GM04503 (cell line): ENCODE data around the gene ESRP2.

Experiments used
- DNase-seq: peaks from one replicate; pipeline ENCODE4 v3.0.0-alpha.2; 2012; ENCODE audit warnings: low read depth

The ESRP2 gene

GRCh38 chr16:68237243-68238028 is 1.5 kb upstream of the ESRP2 start:
- DNase-seq, result peak; percentile 84

DNA sequence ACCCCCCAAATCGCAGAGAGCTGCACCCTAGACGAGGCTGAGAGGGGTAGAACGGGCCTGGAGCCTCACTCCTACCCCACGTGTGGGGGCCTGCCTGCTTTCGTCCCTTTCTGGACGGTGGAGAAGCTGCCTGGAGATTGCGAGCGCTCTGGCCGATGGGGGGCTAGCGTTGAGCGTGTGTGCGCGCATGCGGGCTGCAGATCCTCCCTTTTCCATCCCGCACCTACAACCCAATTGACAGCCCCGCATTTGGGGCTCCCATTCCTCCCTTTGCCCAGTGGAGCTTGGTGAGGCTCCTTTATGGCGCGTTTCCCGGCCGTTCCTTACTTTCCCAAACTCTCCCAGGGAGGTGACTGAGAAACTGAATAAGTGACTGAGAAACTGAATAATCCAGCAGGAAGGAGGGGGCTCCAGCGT is 907 bp upstream of the ESRP2 start:
- no peak for DNase-seq

DNA sequence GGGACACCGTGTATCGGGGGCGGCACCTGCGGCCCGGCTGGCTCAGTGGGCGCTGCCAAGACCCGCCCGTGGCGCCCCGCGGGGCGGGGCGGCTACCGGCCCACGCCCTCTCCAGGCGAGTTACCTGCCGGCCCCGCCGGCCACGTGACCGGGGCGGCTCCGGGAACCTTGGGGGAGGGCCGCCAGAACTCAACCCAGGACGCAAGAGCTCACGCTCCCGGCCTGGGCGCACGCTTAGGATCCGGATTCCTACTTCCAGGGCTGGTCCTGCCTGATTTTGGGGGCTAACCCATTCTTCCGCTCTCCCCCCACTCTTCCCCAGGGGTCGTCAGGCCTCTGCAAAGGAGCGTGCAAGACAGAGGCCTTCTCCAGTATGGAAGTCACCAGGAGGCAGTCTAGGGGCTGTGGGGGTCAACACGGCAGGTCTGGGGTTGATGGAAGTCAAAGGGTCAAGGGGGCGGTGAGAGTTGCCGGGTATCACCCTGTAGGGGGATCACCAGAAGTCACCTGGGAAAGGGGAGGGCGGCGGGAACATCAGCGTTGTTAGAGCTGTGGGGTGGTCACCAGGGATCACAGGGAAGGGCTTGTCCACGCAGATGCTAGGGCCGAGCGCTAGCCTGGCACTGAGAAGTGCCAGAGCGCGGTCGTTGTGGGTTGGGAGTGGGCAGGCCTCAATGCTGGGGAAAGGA is 354 bp upstream of the ESRP2 start:
- no peak for DNase-seq

DNA sequence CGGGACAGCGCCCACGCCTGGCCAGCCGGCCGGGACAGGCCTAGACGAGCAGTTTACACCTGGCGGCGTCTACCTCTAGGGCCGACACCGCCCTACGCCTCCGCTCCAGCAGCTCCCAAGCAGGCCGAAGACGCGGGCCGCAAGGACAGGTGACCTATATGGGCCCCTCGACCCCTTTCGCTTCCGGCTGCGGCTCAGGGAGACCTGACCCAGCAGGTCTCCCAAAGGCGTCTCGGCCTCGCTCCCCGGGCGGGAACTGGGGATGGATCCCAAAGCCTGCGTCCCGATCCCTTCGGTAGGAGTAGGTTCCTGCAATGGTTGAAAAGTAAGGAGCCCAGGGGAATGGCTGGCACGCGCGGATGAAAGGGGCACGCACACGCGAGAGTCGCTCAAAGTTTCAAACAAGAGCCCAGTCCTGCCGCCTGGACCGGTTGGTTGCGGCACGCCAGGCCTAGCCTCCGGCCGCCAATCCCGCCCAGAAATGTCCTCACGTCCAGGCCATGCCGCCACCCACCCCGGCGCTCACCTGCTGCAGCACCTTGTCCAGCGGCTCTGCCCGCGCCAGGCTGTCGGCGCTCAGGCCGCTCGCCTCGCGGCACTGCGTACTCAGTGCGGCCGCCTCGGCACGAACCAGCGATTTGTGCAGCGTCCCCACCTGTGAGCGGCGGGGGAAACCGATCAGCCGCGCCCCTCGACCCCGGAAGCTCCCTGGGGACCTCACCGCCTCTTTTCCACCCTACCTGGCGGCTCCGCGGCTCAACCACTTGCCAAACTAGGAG is 630 bp downstream of the ESRP2 start:
- DNase-seq, result no peak

GRCh38 chr16:68234188-68235107 is 1.5 kb downstream of the ESRP2 start:
- DNase-seq, result no peak

DNA sequence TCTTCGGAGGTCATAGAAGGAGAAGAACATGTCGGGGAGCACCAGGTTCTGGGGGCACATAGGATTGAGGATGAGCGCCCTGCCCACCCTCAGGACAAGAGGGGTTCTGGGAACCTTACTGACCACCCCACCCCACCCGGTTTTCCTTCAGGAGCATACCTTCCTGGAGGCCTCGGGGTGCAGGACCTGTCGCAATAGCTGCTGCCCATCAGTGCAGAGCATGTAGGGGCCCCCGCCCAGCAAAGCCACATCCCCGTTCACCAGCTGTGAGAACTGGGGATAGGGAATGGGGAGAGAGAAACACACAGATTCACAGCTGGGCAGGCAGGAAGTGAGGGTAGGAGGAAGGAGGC is 2.1 kb downstream of the ESRP2 start:
- no peak for DNase-seq

GRCh38 chr16:68233085-68233834 is 2.7 kb downstream of the ESRP2 start:
- DNase-seq, result no peak

DNA sequence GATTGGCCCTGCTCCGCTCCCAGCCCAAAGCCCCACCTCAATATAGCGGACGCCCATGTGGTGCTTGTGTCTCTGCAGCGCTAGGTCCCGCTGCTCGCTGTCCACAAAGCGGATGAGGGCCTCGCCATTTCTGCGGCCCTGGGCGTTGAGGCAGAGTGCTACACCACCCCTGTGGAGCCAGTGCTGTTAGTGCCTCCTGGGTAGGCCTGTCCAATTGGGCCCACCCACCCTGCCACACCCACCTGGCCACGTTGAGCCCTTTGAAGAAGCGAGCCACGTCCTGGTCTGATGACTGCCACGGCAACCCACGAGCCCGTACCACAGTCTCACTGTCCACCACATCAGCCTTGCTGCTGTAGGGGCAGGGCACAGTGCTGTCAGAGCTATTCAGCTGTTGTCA is 3.6 kb downstream of the ESRP2 start:
- DNase-seq, result no peak

DNA sequence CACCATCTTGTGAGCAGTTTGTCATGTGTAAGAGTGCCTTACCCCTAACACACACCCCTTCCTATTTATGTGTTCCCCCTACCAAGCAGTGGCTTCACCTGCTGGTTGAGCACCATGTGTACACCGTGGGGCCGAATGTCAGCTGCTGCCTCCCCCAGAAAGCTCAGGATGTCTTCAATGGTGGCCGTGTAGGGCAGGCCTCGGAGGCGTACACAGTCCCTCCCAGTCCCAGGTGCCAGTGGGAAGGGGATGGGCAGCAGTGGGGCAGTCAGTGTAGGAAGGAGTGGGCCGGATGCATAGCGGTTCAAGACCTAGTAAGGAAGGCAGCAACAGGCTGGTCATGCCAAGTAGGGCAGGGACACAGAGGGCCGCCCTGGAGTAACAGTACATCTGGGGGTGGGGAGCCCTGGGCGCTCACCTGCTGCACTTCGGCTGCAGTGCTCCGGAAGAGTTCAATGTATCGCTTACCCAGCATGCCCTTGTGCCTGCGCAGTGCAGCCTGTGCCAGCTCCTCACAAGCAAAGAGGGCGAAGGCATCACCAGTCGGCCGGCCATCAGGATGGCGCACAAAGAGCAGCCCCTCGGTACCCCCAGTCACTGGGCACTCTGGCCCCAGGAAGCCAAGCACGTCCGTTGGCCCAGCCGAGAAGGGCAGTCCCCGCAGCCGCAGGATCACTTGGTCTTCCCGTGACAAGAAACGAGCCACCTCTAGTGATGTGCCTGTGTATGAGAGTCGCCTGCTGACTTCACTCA is 4.4 kb downstream of the ESRP2 start:
- DNase-seq, result no peak

DNA sequence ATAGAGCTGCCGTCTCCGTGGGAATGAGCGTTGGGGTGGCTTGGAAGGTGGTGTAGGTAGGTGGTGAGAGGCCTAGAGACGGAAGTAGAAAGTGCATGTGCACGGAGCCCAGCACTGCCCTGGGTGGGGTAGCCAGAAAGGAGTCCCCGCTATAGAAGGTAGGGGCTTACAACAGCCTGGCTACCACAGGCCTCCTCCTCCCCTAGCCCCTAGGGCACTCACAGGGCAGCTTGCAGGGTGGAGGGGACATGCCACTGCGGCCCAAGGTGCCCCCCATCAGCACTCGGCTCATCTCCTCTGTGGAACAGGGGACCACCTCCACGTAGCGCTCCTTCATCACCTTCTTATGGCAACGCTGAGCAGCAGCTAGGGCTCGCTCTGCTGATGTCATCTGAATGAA is 5.0 kb downstream of the ESRP2 start:
- no peak for DNase-seq

- no peak for DNase-seq
These were observed 5.8 kb downstream of the ESRP2 start for GRCh38 chr16:68230176-68230571.

- DNase-seq, result no peak
These were observed 6.3 kb downstream of the ESRP2 start for GRCh38 chr16:68229431-68230175.

GRCh38 chr16:68228652-68229051 is 7.3 kb downstream of the ESRP2 start:
- no peak for DNase-seq

DNA sequence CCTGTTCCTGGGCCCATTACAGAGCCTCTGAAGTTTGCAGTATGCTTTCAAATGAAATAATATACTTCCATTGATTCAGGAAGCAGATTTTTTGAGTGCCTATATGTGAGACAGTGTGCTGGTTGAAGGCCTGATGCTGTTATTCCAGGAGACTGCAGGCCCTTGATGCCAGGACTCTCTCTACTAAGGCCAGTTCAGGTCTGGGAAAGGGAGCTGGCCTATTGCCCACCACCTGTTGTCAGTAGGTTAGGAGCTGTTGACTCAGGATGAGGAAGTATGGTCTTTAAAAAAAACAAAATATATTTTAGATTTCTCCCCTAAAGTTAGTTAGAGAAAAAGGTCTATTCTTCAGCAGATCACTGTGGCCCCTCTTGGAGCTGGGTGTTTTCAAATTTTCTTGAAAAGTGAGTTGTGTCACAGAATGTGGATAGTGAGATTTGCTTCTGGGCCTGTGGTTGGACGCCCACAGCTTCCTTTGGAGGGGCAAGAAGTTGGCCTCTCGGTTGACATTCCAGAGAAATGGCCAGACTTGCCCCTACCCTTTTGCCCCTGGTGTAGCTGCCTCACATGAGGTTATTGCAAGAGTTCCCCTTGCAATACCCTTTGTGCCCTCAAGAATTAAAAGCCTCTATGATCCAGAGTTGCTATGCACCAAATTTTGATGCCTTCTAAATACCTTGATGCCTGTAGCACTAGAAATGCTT is 7.9 kb downstream of the ESRP2 start:
- no peak for DNase-seq

DNA sequence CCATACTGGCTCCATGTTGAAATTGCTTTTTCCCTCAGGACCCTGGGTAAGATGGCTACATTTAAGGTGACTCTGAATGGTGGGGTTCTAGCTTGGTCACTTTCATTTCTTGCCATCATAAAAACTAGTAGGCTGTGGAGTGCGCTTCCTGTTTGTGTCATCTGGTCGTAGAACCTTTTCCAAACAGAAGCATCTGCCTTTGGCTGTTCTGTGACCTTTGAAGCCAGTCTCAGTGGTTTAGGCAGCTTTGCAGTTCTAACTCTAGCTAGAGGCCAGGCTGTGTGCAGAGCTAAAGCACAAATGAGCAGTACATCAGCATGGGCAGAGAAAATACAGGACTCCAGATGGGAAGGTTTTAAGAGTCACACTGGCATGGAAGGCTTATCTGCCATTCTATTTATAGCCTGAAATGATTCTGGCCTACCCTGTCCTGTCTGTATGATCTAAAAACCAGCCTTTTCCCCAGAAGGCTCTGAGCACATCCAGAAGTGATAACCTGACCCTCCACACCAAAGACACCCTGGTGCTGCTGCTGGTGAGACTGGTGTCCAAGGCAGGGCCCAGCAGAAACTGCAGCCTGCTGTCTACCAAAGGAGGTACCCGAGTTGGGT is 8.6 kb downstream of the ESRP2 start:
- DNase-seq, result no peak

GRCh38 chr16:68226116-68226515 is 9.8 kb downstream of the ESRP2 start:
- DNase-seq, result no peak

GRCh38 chr16:68223072-68223471 is 12.9 kb downstream of the ESRP2 start:
- no peak for DNase-seq

DNA sequence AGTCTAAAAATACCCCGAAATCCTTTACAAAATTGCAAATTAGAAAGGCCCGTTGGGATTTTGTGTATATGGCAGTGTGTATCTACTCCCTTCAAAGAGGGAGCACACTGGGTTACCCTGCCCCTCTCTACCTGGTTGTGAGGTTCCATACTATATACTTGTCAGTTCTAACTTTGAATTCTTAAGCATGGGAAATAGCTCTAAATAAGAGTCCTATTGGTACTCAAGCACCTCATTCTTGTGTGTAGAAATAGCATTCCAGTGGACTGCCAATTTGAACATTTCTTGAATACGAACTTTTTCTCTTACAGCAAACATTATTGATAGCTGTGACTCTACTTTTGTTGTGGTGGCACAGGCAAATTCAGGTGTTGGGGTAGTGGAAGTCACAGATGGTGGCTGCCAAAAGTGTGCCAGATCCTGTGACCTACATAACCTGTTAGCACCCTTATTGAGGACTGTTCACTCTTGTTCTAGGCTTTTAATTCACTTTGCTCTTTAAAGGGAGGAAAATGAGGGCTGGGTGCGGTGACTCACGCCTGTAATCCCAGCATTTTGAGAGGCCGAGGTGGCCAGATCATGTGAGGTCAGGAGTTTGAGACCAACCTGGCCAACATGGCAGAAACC is 16.1 kb downstream of the ESRP2 start:
- DNase-seq, result no peak
